ENCODE results near the gene CABP1.

GRCh38 chr12:120690083-120690450 is 49.6 kb downstream of the CABP1 start:
- TF ChIP-seq CTCF (IDR thresholded peaks at IDR 0.05) (no peak), EP300 (IDR thresholded peaks at IDR 0.05; ENCODE audit: low read depth) (no peak), POLR2A (IDR thresholded peaks at IDR 0.05) (no peak)
